H9 (cell line): Measurements from ENCODE around the gene UQCR11. TPM values are rescaled to one million over a fixed set of nuclear protein-coding genes. Genes with fewer than 3 reads are reported as not detected.

Experiments used
- DNase-seq: peaks from one replicate; pipeline ENCODE4 v3.0.0-alpha.2; 2017
- H2AFZ ChIP-seq: one replicate; pipeline ENCODE4 v1.6.1; 2013; ENCODE audit warnings: mild to moderate bottlenecking, low read length, control low read depth, moderate library complexity
- H2AK5ac ChIP-seq: 2 replicates; pipeline ENCODE4 v1.6.1; 2013; ENCODE audit warnings: low read length, control low read depth, mixed read lengths; ENCODE audit not compliant: insufficient read length
- H2BK120ac ChIP-seq: one replicate; pipeline ENCODE4 v1.6.1; 2013; ENCODE audit warnings: low read depth, mild to moderate bottlenecking, low read length, control low read depth, inconsistent platforms; ENCODE audit not compliant: poor library complexity, severe bottlenecking
- H2BK12ac ChIP-seq: 2 replicates; pipeline ENCODE4 v1.6.1; 2013; ENCODE audit warnings: low read length, control low read depth, mixed read lengths, low read depth; ENCODE audit not compliant: insufficient read length
- H2BK15ac ChIP-seq: 2 replicates; pipeline ENCODE4 v1.6.1; 2013; ENCODE audit warnings: low read depth, low read length, control low read depth
- H2BK20ac ChIP-seq: one replicate; pipeline ENCODE4 v1.6.1; 2013; ENCODE audit warnings: low read depth, mild to moderate bottlenecking, low read length, control low read depth, inconsistent platforms; ENCODE audit not compliant: poor library complexity, severe bottlenecking
- H2BK5ac ChIP-seq: 2 replicates; pipeline ENCODE4 v1.6.1; 2013; ENCODE audit warnings: low read length, control low read depth, mixed read lengths; ENCODE audit not compliant: insufficient read length
- H3K14ac ChIP-seq: 2 replicates; pipeline ENCODE4 v1.6.1; 2013; ENCODE audit warnings: low read length, control low read depth; ENCODE audit not compliant: insufficient read depth
- H3K18ac ChIP-seq: 2 replicates; pipeline ENCODE4 v1.6.1; 2013; ENCODE audit warnings: low read depth, mild to moderate bottlenecking, mixed read lengths, low read length, control low read depth; ENCODE audit not compliant: insufficient read length
- H3K23ac ChIP-seq: 2 replicates; pipeline ENCODE4 v1.6.1; 2013; ENCODE audit warnings: low read length, control low read depth, mixed read lengths, low read depth; ENCODE audit not compliant: insufficient read length
- H3K23me2 ChIP-seq: 2 replicates; pipeline ENCODE4 v1.6.1; 2013; ENCODE audit warnings: low read depth, mild to moderate bottlenecking, mixed read lengths, low read length, control low read depth; ENCODE audit not compliant: insufficient read length, poor library complexity, severe bottlenecking
- H3K27ac ChIP-seq: 2 replicates; pipeline ENCODE4 v1.5.1; 2013; ENCODE audit warnings: low read length, control low read depth, mixed read lengths, low read depth; ENCODE audit not compliant: insufficient read length
- H3K27me3 ChIP-seq: 2 replicates; pipeline ENCODE4 v1.6.1; 2013; ENCODE audit warnings: low read length, control low read depth, inconsistent platforms; ENCODE audit not compliant: insufficient read depth
- H3K4ac ChIP-seq: 2 replicates; pipeline ENCODE4 v1.6.1; 2013; ENCODE audit warnings: low read depth, mild to moderate bottlenecking, control low read depth, inconsistent platforms, low read length, moderate library complexity
- H3K4me1 ChIP-seq: 2 replicates; pipeline ENCODE4 v1.6.1; 2013; ENCODE audit warnings: low read length, control low read depth, inconsistent platforms; ENCODE audit not compliant: insufficient read depth
- H3K4me2 ChIP-seq: 2 replicates; pipeline ENCODE4 v1.6.1; 2013; ENCODE audit warnings: low read length, control low read depth, mixed read lengths; ENCODE audit not compliant: insufficient read length, insufficient read depth
- H3K56ac ChIP-seq: 2 replicates; pipeline ENCODE4 v1.6.1; 2013; ENCODE audit warnings: low read depth, mild to moderate bottlenecking, mixed read lengths, low read length, control low read depth; ENCODE audit not compliant: insufficient read length
- H3K79me1 ChIP-seq: 2 replicates; pipeline ENCODE4 v1.6.1; 2013; ENCODE audit warnings: low read depth, mild to moderate bottlenecking, moderate library complexity, low read length, control low read depth, inconsistent platforms; ENCODE audit not compliant: insufficient read depth, poor library complexity, severe bottlenecking
- H3K79me2 ChIP-seq: 2 replicates; pipeline ENCODE4 v1.6.1; 2013; ENCODE audit warnings: low read length, control low read depth, inconsistent platforms; ENCODE audit not compliant: insufficient read depth
- H3K9ac ChIP-seq: 2 replicates; pipeline ENCODE4 v1.6.1; 2013; ENCODE audit warnings: low read length, control low read depth, mixed read lengths; ENCODE audit not compliant: insufficient read length; ENCODE audit errors: extremely low read depth
- H3K9me3 ChIP-seq: one replicate; pipeline ENCODE4 v1.6.1; 2013; ENCODE audit warnings: low read depth, low read length, inconsistent platforms; ENCODE audit not compliant: control insufficient read depth
- H3T11ph ChIP-seq: one replicate; pipeline ENCODE4 v1.6.1; 2013; ENCODE audit warnings: mild to moderate bottlenecking, low read length, control low read depth, inconsistent platforms
- H4K20me1 ChIP-seq: one replicate; pipeline ENCODE4 v1.6.1; 2013; ENCODE audit not compliant: control insufficient read depth, insufficient read length, insufficient read depth
- H4K5ac ChIP-seq: 2 replicates; pipeline ENCODE4 v1.6.1; 2013; ENCODE audit warnings: low read depth, mild to moderate bottlenecking, mixed read lengths, low read length, control low read depth; ENCODE audit not compliant: insufficient read length
- H4K8ac ChIP-seq: replicated peaks from 2 replicates; pipeline ENCODE4 v1.6.1; 2013; ENCODE audit warnings: low read length, control low read depth, mixed read lengths, low read depth; ENCODE audit not compliant: insufficient read length
- H4K91ac ChIP-seq: 2 replicates; pipeline ENCODE4 v1.6.1; 2013; ENCODE audit warnings: low read depth, mild to moderate bottlenecking, moderate library complexity, mixed read lengths, low read length, control low read depth; ENCODE audit not compliant: insufficient read length
- H3K27ac Mint-ChIP-seq, 3 experiments: 2 replicates in 2 of 3; 3 replicates in 1 of 3; pipeline ENCODE4 v1.8.0; 2020 to 2021; ENCODE audit warnings: mixed read lengths in 3 of 3, mild to moderate bottlenecking in 1 of 3, moderate library complexity in 1 of 3
- H3K27me3 Mint-ChIP-seq: 2 replicates; pipeline ENCODE4 v1.8.0; 2021; ENCODE audit warnings: low read depth, mild to moderate bottlenecking, moderate library complexity, mixed read lengths
- H3K36me3 Mint-ChIP-seq, 3 experiments: 2 replicates in 2 of 3; 3 replicates in 1 of 3; pipeline ENCODE4 v1.8.0; 2020 to 2021; ENCODE audit warnings: low read depth in 3 of 3, mixed read lengths in 3 of 3; ENCODE audit not compliant: insufficient read depth in 1 of 3
- H3K4me1 Mint-ChIP-seq, 2 experiments: 2 replicates each; pipeline ENCODE4 v1.8.0; 2020; ENCODE audit warnings: mixed read lengths in 2 of 2
- H3K4me3 Mint-ChIP-seq, 2 experiments: 2 replicates in 1 of 2; 3 replicates in 1 of 2; pipeline ENCODE4 v1.8.0; 2020 to 2021; ENCODE audit warnings: mild to moderate bottlenecking in 2 of 2, mixed read lengths in 2 of 2, moderate library complexity in 1 of 2
- H3K9me3 Mint-ChIP-seq, 2 experiments: 2 replicates in 1 of 2; 3 replicates in 1 of 2; pipeline ENCODE4 v1.8.0; 2020; ENCODE audit warnings: mild to moderate bottlenecking in 2 of 2, mixed read lengths in 2 of 2, moderate library complexity in 1 of 2
- CTCF ChIP-seq: fragments of 200-600 bp; sonication (generic); conservative IDR thresholded peaks from 3 replicates; pipeline ENCODE4 v1.8.0; 2021; ENCODE audit warnings: antibody characterized with exemption, mild to moderate bottlenecking
- WGBS: extraction: QIAGEN DNeasy Blood & Tissue Kit; methylation state at CpG from one replicate; pipeline ENCODE4 v1.1.7; 2013; ENCODE audit warnings: missing lambda C conversion rate, low lambda C conversion rate, mixed read lengths; ENCODE audit not compliant: insufficient read length; ENCODE audit errors: extremely low coverage; 5-methylcytosine and 5-hydroxymethylcytosine counted together
- total RNA-seq: library from RNA; stranded (reverse); gene quantifications from 2 replicates; pipeline ENCODE4 v1.2.1, GENCODE V29; 2021

Gene UQCR11
- total RNA-seq, 1 experiment from 2014 or later, result 174 TPM

- no peaks in the 10 kb centered on the region for H3K9me3 ChIP-seq
- H3K27me3 ChIP-seq, result no peaks in the 10 kb centered on the region
- H4K8ac ChIP-seq, result no peak overlapping the region
- peaks cover 9% of the 10 kb centered on the region for H3K79me1 ChIP-seq
- no peak overlapping the region for H2BK15ac ChIP-seq
- Mint-ChIP-seq H3K4me3 (no peak overlapping the region), H3K36me3 (peaks cover 28 to 62% (median 46%) of the 10 kb centered on the region in 3 experiments), H3K4me1 (peaks cover 10 to 18% of the 10 kb centered on the region in 2 experiments), H3K9me3 (peaks cover 0 to 2% of the 10 kb centered on the region in 2 experiments; a peak in 2 of 5 replicates), H3K27ac (no peak overlapping the region), H3K27me3 (peaks cover 2% of the 10 kb centered on the region; the same call in 1 of the 2 replicates)
- H2AK5ac ChIP-seq, result no peak overlapping the region
- H3K23ac ChIP-seq, result no peak overlapping the region
- peaks cover 9% of the 10 kb centered on the region; the same call in 1 of the 2 replicates for H3K79me2 ChIP-seq
- no peak overlapping the region for H3K9ac ChIP-seq
- H2BK20ac ChIP-seq, result no peak overlapping the region
- no peak overlapping the region for H4K91ac ChIP-seq
- no peak overlapping the region for H3T11ph ChIP-seq
- no CpG with 5 or more reads among the region's 10 CpGs for WGBS
- H2BK5ac ChIP-seq, result no peak overlapping the region
- no peak overlapping the region for H3K4me2 ChIP-seq
- no peak for DNase-seq
- H3K23me2 ChIP-seq, result peaks cover 8% of the 10 kb centered on the region
- H4K5ac ChIP-seq, result no peak overlapping the region
- no peaks in the 10 kb centered on the region for H4K20me1 ChIP-seq
- no peak overlapping the region for H2BK120ac ChIP-seq
- no peak overlapping the region for H2AFZ ChIP-seq
- no peak overlapping the region for H3K18ac ChIP-seq
- H3K27ac ChIP-seq, result no peak overlapping the region
- no peaks in the 10 kb centered on the region for H3K4me1 ChIP-seq
- H3K56ac ChIP-seq, result no peak overlapping the region
- TF ChIP-seq CTCF, result no peak
- no peak overlapping the region for H3K4ac ChIP-seq
- no peak overlapping the region for H3K14ac ChIP-seq
- no peak overlapping the region for H2BK12ac ChIP-seq
These were observed 43.2 kb upstream of the UQCR11 start for GRCh38 chr19:1648459-1648849.
